Tibial nerve (tissue), 4 donors: ENCODE results near the gene RCC1.

Source experiments
- CTCF ChIP-seq, 5 experiments: fragments of 200-600 bp in 3 of 5; fragments of 450-650 bp in 2 of 5; sonication (generic) in 3 of 5; IDR thresholded peaks; one replicate each; pipeline ENCODE4 v1.5.1; 2016 to 2019; ENCODE audit warnings: antibody characterized with exemption in 5 of 5, mild to moderate bottlenecking in 3 of 5, moderate library complexity in 2 of 5
- EP300 ChIP-seq, 2 donors: sonication (generic); formaldehyde crosslinking; IDR thresholded peaks; one replicate each; pipeline ENCODE4 v1.6.1; 2017; ENCODE audit warnings: antibody characterized with exemption in 2 of 2, mild to moderate bottlenecking in 1 of 2
- POLR2A ChIP-seq, 2 donors: fragments of 450-650 bp; IDR thresholded peaks; one replicate each; pipeline ENCODE4 v1.6.1; 2017; ENCODE audit warnings: antibody characterized with exemption in 2 of 2, mild to moderate bottlenecking in 2 of 2, moderate library complexity in 2 of 2

DNA sequence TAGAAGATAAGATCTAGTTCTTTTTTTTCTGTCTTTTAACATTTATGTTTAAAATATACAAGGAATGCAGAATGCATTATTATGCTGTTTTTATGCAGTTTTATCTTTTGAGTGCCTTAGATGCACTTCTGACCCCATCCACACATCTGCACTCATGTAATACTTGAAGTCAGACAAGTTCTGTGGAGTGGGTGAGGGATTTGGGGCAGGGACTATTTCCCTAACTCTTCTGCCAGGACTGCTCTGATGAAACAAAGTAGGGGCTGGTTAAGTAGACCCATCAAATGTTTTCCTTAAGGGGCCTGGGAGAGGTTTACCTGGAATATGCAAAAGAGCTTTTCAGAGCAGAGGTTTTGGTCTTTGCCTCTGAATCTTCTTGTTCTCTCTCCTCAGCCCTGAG is 58.5 kb downstream of the RCC1 start:
- no peak for TF ChIP-seq POLR2A (IDR thresholded peaks at IDR 0.05)
- no peak for TF ChIP-seq CTCF (IDR thresholded peaks at IDR 0.05)
- TF ChIP-seq EP300 (IDR thresholded peaks at IDR 0.05): no peak
